ENCODE measurements around the gene PXT1. TPM values are rescaled to one million over a fixed set of nuclear protein-coding genes. Genes with fewer than 3 reads are reported as not detected.

PXT1 gene
- total and polyA plus RNA-seq, 9 of the 15 experiments (the other 6 are each of a cell fraction or from before 2014, with no cell fraction given), result 0.09 to 0.11 (median 0.10) TPM; not detected in 5

- CTCF ChIA-PET (ENCODE audit: low intra/inter-chr PET ratio), result no interaction called here
- Histone ChIP-seq H3K36me3 (ENCODE audit: control insufficient read depth, insufficient read depth, low read length) (peaks cover 30% of the 10 kb centered on the region; the same call in 2 of the 3 replicates), H4K20me1 (replicated peaks; ENCODE audit: control insufficient read depth, insufficient read depth, low read length) (0 out of 2 replicates have a peak, but pooled peaks cover 5% of the 10 kb centered on the region), H3K4me1 (replicated peaks in 1 of 2; ENCODE audit: control insufficient read depth in 2 of 2, insufficient read depth in 2 of 2, low read length in 2 of 2) (peaks cover 16 to 28% of the 10 kb centered on the region in 2 experiments), H3K4me3 (peak overlapping the region; percentile 91), H3K27me3 (ENCODE audit: control insufficient read depth in 2 of 2, insufficient read depth in 2 of 2, low read length in 2 of 2) (no peaks in the 10 kb centered on the region), H3K27ac (ENCODE audit: extremely low read depth, low read depth, low read length) (peak overlapping the region; percentile 89), H3K9me1 (ENCODE audit: control insufficient read depth, insufficient read depth, low read length) (no peaks in the 10 kb centered on the region), H3K79me2 (ENCODE audit: control insufficient read depth, insufficient read depth, low read length) (peaks cover 72% of the 10 kb centered on the region), H2AFZ (ENCODE audit: low read depth, low read length) (no peak overlapping the region; the same call in 1 of the 2 replicates), H3K9ac (ENCODE audit: insufficient read depth in 1 of 2, low read depth in 2 of 2, low read length in 2 of 2) (peak overlapping the region; percentile 46 to 89; a peak in 3 of 4 replicates), H3K4me2 (ENCODE audit: insufficient read depth, low read length) (peak overlapping the region; percentile 90), H3K9me3 (replicated peaks; ENCODE audit: control insufficient read depth, insufficient read depth, low read depth, low read length) (peaks cover 8% of the 10 kb centered on the region; the same call in 1 of the 2 replicates)
- POLR2A ChIA-PET, result interaction anchor here (0.7 to 2.4 kb wide), 5 partner anchors 12 to 187 kb away, joined by 4 to 11 read pairs (median 5); no protein-coding TSS in a partner anchor
- FAIRE-seq, result no peak
- DNase-seq (ENCODE audit: extremely low read depth in 1 of 4, low spot score in 3 of 4), result no peak
- intact Hi-C loops (cut with micrococcal nuclease) (loop anchor here (5.0 kb wide), 3 partner anchors 33 to 148 kb away; partner anchors contain the start of genes SRSF3 and STK38), in situ Hi-C loops (cut with MboI) (no loop called here)
- WGBS (ENCODE audit: insufficient coverage, low coverage, missing lambda C conversion rate), result 47% methylated on average over 3 of the region's 3 CpGs
- no TSS peak for BruUV-seq (replicated peaks)
- ATAC-seq, result no peak
- no peak for TF ChIP-seq ZNF324 (CRISPR knock-in tag; IDR thresholded peaks at IDR 0.05)
- no peak for TF ChIP-seq GABPB2 (CRISPR knock-in tag; conservative IDR thresholded peaks at IDR 0.05)
- TF ChIP-seq KDM5B (IDR thresholded peaks at IDR 0.05; ENCODE audit: insufficient replicate concordance, low read depth, low read length), result peak; percentile 32
- no peak for TF ChIP-seq ZNF134 (CRISPR knock-in tag; conservative IDR thresholded peaks at IDR 0.05)
- no peak for TF ChIP-seq PPARD (CRISPR knock-in tag; IDR thresholded peaks at IDR 0.05)
- no peak for TF ChIP-seq ZNF121 (CRISPR knock-in tag; conservative IDR thresholded peaks at IDR 0.05)
- no peak for TF ChIP-seq ELF4 (CRISPR knock-in tag; IDR thresholded peaks at IDR 0.05)
- TF ChIP-seq MTA1 (IDR thresholded peaks at IDR 0.05; ENCODE audit: borderline replicate concordance), result no peak
- no peak for TF ChIP-seq NCOA4 (IDR thresholded peaks at IDR 0.05; ENCODE audit: partially characterized antibody)
- TF ChIP-seq, protein P1, sequence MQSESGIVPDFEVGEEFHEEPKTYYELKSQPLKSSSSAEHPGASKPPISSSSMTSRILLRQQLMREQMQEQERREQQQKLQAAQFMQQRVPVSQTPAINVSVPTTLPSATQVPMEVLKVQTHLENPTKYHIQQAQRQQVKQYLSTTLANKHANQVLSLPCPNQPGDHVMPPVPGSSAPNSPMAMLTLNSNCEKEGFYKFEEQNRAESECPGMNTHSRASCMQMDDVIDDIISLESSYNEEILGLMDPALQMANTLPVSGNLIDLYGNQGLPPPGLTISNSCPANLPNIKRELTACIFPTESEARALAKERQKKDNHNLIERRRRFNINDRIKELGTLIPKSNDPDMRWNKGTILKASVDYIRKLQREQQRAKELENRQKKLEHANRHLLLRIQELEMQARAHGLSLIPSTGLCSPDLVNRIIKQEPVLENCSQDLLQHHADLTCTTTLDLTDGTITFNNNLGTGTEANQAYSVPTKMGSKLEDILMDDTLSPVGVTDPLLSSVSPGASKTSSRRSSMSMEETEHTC (IDR thresholded peaks at IDR 0.05), result no peak
- TF ChIP-seq IFI16 (CRISPR knock-in tag; IDR thresholded peaks at IDR 0.05), result no peak
- TF ChIP-seq, protein P2, sequence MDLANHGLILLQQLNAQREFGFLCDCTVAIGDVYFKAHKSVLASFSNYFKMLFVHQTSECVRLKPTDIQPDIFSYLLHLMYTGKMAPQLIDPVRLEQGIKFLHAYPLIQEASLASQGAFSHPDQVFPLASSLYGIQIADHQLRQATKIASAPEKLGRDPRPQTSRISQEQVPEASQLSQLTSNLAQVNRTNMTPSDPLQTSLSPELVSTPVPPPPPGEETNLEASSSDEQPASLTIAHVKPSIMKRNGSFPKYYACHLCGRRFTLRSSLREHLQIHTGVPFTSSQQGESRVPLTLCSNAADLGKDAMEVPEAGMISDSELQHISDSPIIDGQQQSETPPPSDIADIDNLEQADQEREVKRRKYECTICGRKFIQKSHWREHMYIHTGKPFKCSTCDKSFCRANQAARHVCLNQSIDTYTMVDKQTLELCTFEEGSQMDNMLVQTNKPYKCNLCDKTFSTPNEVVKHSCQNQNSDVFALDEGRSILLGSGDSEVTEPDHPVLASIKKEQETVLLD (IDR thresholded peaks at IDR 0.05), result 0 out of 2 replicates have a peak, but pooled peaks have one; percentile 4
- peak; percentile 45; the same call in 1 of the 2 replicates for TF ChIP-seq ZFX (CRISPR knock-in tag; IDR thresholded peaks at IDR 0.05)
- no peak for TF ChIP-seq SP1 (CRISPR knock-in tag; IDR thresholded peaks at IDR 0.05)
- TF ChIP-seq, protein P3, sequence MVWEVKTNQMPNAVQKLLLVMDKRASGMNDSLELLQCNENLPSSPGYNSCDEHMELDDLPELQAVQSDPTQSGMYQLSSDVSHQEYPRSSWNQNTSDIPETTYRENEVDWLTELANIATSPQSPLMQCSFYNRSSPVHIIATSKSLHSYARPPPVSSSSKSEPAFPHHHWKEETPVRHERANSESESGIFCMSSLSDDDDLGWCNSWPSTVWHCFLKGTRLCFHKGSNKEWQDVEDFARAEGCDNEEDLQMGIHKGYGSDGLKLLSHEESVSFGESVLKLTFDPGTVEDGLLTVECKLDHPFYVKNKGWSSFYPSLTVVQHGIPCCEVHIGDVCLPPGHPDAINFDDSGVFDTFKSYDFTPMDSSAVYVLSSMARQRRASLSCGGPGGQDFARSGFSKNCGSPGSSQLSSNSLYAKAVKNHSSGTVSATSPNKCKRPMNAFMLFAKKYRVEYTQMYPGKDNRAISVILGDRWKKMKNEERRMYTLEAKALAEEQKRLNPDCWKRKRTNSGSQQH (CRISPR knock-in tag; IDR thresholded peaks at IDR 0.05), result no peak
- no peak for TF ChIP-seq SRSF1 (IDR thresholded peaks at IDR 0.05; ENCODE audit: low read depth, low read length)
- TF ChIP-seq MYC (IDR thresholded peaks at IDR 0.05; ENCODE audit: low read depth, low read length), result no peak
- no peak for TF ChIP-seq MYC (CRISPR knock-in tag; IDR thresholded peaks at IDR 0.05; ENCODE audit: borderline replicate concordance, low read depth)
- 0 out of 2 replicates have a peak, but pooled peaks have one; percentile 27 for TF ChIP-seq NR2C1 (IDR thresholded peaks at IDR 0.05)
- TF ChIP-seq NR2C1 (tag; IDR thresholded peaks at IDR 0.05), result no peak
- no peak for TF ChIP-seq ARNT (IDR thresholded peaks at IDR 0.05)
Observed at GRCh38 chr6:36444470-36444869, 1.8 kb upstream of the PXT1 start.
